Common myeloid progenitor, CD34-positive (primary cell): ENCODE results near the gene SELENOO.
A peak's percentile ranks its signal among the peaks of the same experiment; 100 is the strongest.

Source experiments
- CTCF ChIA-PET: fragments of 350-600 bp; sonication (Branson Sonifier 250); formaldehyde crosslinking; loops from one replicate; lab custom pipeline; 2021; ENCODE audit warnings: antibody characterized with exemption; lab: Charles Lee
- POLR2A ChIA-PET: fragments of 350-600 bp; sonication (Branson Sonifier 250); formaldehyde crosslinking; loops from one replicate; lab custom pipeline; 2021; ENCODE audit warnings: antibody characterized with exemption; lab: Charles Lee
- DNase-seq, 3 donors: peaks; one replicate each; pipeline versions ENCODE4 v3.0.0 to v3.0.0-alpha.2; 2013
- H3K27ac ChIP-seq, 2 experiments: 1 replicate in 1 of 2; 2 replicates in 1 of 2; pipeline ENCODE4 v1.7.0; 2013; ENCODE audit warnings: inconsistent platforms in 2 of 2, low read length in 2 of 2, mild to moderate bottlenecking in 2 of 2, low read depth in 1 of 2, moderate library complexity in 1 of 2; ENCODE audit not compliant: severe bottlenecking in 2 of 2, insufficient read depth in 1 of 2, poor library complexity in 1 of 2
- H3K27me3 ChIP-seq, 5 experiments: replicated peaks in 2 of 5; 1 replicate in 3 of 5; 2 replicates in 2 of 5; pipeline versions ENCODE4 v1.6.1 to v1.7.0; 2013; ENCODE audit warnings: low read length in 4 of 5, mild to moderate bottlenecking in 2 of 5, moderate library complexity in 2 of 5, inconsistent platforms in 1 of 5; ENCODE audit not compliant: insufficient read depth in 5 of 5, control insufficient read depth in 4 of 5
- H3K36me3 ChIP-seq, 4 experiments: 1 replicate in 2 of 4; 2 replicates in 2 of 4; pipeline versions ENCODE4 v1.6.1 to v1.7.0; 2013; ENCODE audit warnings: low read length in 3 of 4, control low read depth in 1 of 4, mild to moderate bottlenecking in 1 of 4; ENCODE audit not compliant: control insufficient read depth in 4 of 4, insufficient read depth in 4 of 4
- H3K4me1 ChIP-seq, 4 experiments: 1 replicate in 3 of 4; 2 replicates in 1 of 4; pipeline versions ENCODE4 v1.6.1 to v1.7.1; 2013; ENCODE audit warnings: low read length in 3 of 4, mild to moderate bottlenecking in 3 of 4, control low read depth in 1 of 4, inconsistent platforms in 1 of 4, moderate library complexity in 1 of 4; ENCODE audit not compliant: control insufficient read depth in 4 of 4, insufficient read depth in 4 of 4; ENCODE audit errors: control extremely low read depth in 1 of 4
- H3K4me3 ChIP-seq, 7 experiments: 1 replicate in 4 of 7; 2 replicates in 3 of 7; pipeline versions ENCODE4 v1.5.1 to v1.7.0; 2013; ENCODE audit warnings: mild to moderate bottlenecking in 7 of 7, low read length in 6 of 7, moderate library complexity in 6 of 7, inconsistent platforms in 2 of 7, low read depth in 2 of 7, control low read depth in 1 of 7; ENCODE audit not compliant: insufficient read depth in 4 of 7, control insufficient read depth in 1 of 7; ENCODE audit errors: extremely low read depth in 1 of 7
- H3K9me3 ChIP-seq, 5 experiments: 1 replicate in 4 of 5; 2 replicates in 1 of 5; pipeline versions ENCODE4 v1.6.1 to v1.7.1; 2013; ENCODE audit warnings: low read length in 4 of 5, mild to moderate bottlenecking in 2 of 5, inconsistent platforms in 1 of 5, low read depth in 1 of 5, moderate library complexity in 1 of 5; ENCODE audit not compliant: control insufficient read depth in 4 of 5, insufficient read depth in 2 of 5; ENCODE audit errors: control extremely low read depth in 1 of 5
- WGBS: methylation state at CpG from one replicate; pipeline ENCODE4 v1.1.5; 2013; ENCODE audit not compliant: insufficient coverage; 5-methylcytosine and 5-hydroxymethylcytosine counted together

SELENOO gene

GRCh38 chr22:50186761-50187523 is 13.9 kb upstream of the SELENOO start:
- WGBS = 54% methylated on average over 23 of the region's 26 CpGs
- no peak for DNase-seq
- H3K27ac ChIP-seq = peak overlapping the region in 1 of 2 experiments; percentile 71
- H3K9me3 ChIP-seq = no peaks in the 10 kb centered on the region
- peaks cover 0 to 9% (median 1%) of the 10 kb centered on the region in 4 experiments for H3K36me3 ChIP-seq
- ChIA-PET CTCF (no interaction called here), POLR2A (no interaction called here)
- H3K27me3 ChIP-seq = peaks cover 0 to 6% (median 0%) of the 10 kb centered on the region in 5 experiments
- H3K4me1 ChIP-seq = peaks cover 0 to 72% (median 70%) of the 10 kb centered on the region in 4 experiments
- peak overlapping the region in 6 of 7 experiments; percentile 56 to 73 (median 66) for H3K4me3 ChIP-seq

- Histone ChIP-seq H3K4me3 (no peak overlapping the region), H3K36me3 (peaks cover 0 to 14% (median 1%) of the 10 kb centered on the region in 4 experiments), H3K4me1 (peaks cover 0 to 86% (median 84%) of the 10 kb centered on the region in 4 experiments), H3K27me3 (peaks cover 0 to 6% (median 0%) of the 10 kb centered on the region in 5 experiments), H3K9me3 (no peaks in the 10 kb centered on the region), H3K27ac (no peak overlapping the region)
- DNase-seq = no peak
- WGBS = 98% methylated on average over 9 of the region's 11 CpGs
- ChIA-PET CTCF (no interaction called here), POLR2A (no interaction called here)
These were observed 12.5 kb upstream of the SELENOO start for GRCh38 chr22:50188356-50188755.

DNA sequence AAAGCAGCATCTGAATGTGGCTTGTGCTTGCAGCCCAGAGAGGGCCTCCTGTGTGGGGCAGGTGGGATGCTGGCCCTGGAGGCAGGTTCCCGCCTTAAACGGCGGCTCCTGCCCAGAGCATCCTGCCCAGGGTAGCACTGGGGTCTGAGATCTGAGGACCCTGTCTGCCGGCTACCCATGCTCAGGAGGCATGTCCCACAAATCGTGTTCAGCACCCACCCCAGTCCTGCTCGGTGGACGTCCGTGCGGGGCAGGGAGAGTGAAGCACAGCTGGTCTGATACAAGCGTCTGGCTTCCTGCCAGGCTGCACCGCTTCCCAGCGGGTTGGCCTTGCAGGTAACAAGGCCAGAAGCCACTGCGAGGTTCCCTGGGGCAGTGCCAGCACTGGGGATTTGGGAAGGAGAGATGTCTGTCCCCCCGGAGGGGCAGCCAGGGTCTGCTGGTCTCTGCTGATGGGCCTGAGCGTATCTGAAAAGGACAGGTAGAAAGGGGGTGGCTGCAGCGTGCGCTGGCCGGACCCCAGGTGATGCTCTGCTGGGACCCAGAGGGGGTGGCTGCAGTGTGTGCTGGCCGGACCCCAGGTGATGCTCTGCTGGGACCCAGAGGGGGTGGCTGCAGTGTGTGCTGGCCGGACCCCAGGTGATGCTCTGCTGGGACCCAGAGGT is 11.5 kb upstream of the SELENOO start:
- Histone ChIP-seq H3K36me3 (peaks cover 0 to 23% (median 6%) of the 10 kb centered on the region in 4 experiments), H3K9me3 (no peaks in the 10 kb centered on the region), H3K4me3 (peak overlapping the region in 5 of 7 experiments; percentile 47 to 70 (median 64)), H3K27ac (peak overlapping the region; percentile 89 to 93), H3K4me1 (peaks cover 0 to 90% (median 83%) of the 10 kb centered on the region in 4 experiments), H3K27me3 (peaks cover 0 to 5% (median 0%) of the 10 kb centered on the region in 5 experiments)
- 76% methylated on average over 13 of the region's 20 CpGs for WGBS
- ChIA-PET POLR2A (interaction anchor here (0.8 to 3.6 kb wide), 5 partner anchors 9 to 104 kb away, joined by 4 to 55 read pairs (median 10); partner anchors contain the start of genes MLC1 and SELENOO), CTCF (interaction anchor here (0.7 to 3.2 kb wide), 4 partner anchors 15 to 64 kb away, joined by 3 to 14 read pairs (median 5); no protein-coding TSS in a partner anchor)
- DNase-seq = no peak

DNA sequence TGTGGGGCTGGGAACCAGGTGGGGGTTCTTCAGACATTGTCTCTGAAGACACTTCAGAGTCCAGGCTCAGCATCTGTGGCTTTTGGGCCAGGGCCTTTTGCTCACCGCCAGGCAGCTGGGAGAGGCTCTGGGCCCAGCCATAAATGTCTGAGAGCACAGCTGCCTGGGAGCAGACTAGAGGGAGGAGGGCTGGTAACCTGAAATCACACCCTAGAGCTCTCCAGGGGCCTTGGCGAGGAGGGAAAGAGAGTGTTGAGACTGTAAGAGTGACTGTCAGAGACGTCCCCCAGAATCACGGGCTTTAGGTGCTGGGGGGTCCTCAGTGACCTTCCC is 11.0 kb upstream of the SELENOO start:
- 0% methylated on average over 3 of the region's 4 CpGs for WGBS
- H3K9me3 ChIP-seq = no peaks in the 10 kb centered on the region
- H3K4me1 ChIP-seq = peaks cover 0 to 85% (median 78%) of the 10 kb centered on the region in 4 experiments
- CTCF ChIA-PET = interaction anchor here (1.8 to 3.2 kb wide), 3 partner anchors 16 to 65 kb away, joined by 4 to 14 read pairs (median 6); no protein-coding TSS in a partner anchor
- H3K27me3 ChIP-seq = no peaks in the 10 kb centered on the region
- H3K4me3 ChIP-seq = peak overlapping the region in 5 of 7 experiments; percentile 47 to 70 (median 64)
- POLR2A ChIA-PET = interaction anchor here (0.8 to 3.6 kb wide), 6 partner anchors 9 to 104 kb away, joined by 3 to 55 read pairs (median 10); partner anchors contain the start of genes HDAC10, MLC1 and SELENOO
- H3K27ac ChIP-seq = peak overlapping the region; percentile 89 to 93
- H3K36me3 ChIP-seq = peaks cover 2 to 28% (median 10%) of the 10 kb centered on the region in 4 experiments
- no peak for DNase-seq

DNA sequence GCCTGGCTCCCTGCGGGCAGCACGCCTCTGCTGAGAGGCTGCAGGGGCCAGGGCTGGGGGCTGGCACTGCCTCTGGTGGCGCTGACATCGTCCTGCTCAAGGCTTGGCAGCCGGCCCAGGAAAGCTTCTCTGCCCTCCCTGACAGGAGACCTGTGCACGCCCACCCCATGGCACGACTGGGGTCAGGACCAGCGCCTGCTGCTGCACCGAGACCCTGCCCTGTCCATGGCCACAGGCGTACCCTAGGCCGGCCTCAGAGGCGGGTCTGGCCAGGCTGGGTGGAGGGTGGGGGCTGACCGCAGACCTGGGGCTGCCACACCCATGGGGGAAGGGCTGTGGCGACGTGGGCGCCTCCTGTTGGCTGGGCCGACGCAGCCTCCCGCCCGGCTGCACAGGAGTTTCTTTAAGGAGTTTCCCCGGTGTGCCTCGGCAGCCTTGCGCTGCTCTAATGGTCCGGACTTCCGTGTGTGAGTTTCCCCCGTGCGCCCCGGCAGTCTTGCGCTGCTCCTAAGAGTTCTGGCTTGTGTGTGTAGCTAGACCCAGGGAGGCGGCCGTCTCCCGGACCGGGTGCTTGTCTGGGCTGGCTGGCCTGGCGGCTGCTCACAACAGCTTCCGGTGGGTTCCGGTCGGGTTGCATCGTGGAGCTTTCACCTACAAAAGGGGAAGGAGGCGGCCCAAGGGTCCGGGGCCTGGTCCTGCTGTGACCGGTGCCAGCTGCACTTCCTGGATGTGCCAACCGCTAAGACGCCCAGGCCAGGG is 10.4 kb upstream of the SELENOO start:
- Histone ChIP-seq H3K9me3 (no peaks in the 10 kb centered on the region), H3K27ac (peak overlapping the region; percentile 89 to 93), H3K36me3 (peaks cover 2 to 34% (median 13%) of the 10 kb centered on the region in 4 experiments), H3K4me3 (peak overlapping the region; percentile 8 to 70 (median 62)), H3K4me1 (peaks cover 0 to 82% (median 73%) of the 10 kb centered on the region in 4 experiments), H3K27me3 (no peaks in the 10 kb centered on the region)
- DNase-seq = peak; percentile 86 to 94 (median 92)
- under 1% methylated on average over 38 of the region's 43 CpGs for whole genome bisulfite sequencing
- ChIA-PET CTCF (interaction anchor here (0.7 to 3.2 kb wide), 11 partner anchors 9 to 260 kb away, joined by 3 to 14 read pairs (median 4); partner anchors contain the start of genes MLC1 and PANX2), POLR2A (interaction anchor here (0.6 to 3.6 kb wide), 22 partner anchors 8 to 263 kb away, joined by 3 to 55 read pairs (median 4); partner anchors contain the start of genes HDAC10, MLC1, PANX2 and SELENOO)
